HepG2 (cell line): Measurements from ENCODE around the gene ATP11A. TPM values are rescaled to one million over a fixed set of nuclear protein-coding genes. Genes with fewer than 3 reads are reported as not detected.

Source experiments
- ATAC-seq: fragments of 200-7000 bp; cut with Tn5 transposase; 3 replicates; pipeline ENCODE4 v1.9.1; 2020; ENCODE audit warnings: mild to moderate bottlenecking, moderate library complexity
- BruUV-seq: library from RNA; stranded (reverse); fragments of 400-500 nt; replicated peaks from 2 replicates; lab custom pipeline; 2021; lab: Mats Ljungman, UMichigan
- CTCF ChIA-PET: fragments of 300-600 bp; formaldehyde crosslinking; extraction: SDS; loops from one replicate; lab custom pipeline; 2021; ENCODE audit warnings: low total read pairs, inconsistent platforms, low intra/inter-chr PET ratio; lab: Yijun Ruan, JAX
- POLR2A ChIA-PET: fragments of 350-600 bp; sonication (Branson Sonifier 250); formaldehyde crosslinking; loops from one replicate; lab custom pipeline; 2020; ENCODE audit warnings: antibody characterized with exemption, inconsistent platforms; lab: Yijun Ruan, JAX
- DNase-seq: peaks from one replicate; pipeline ENCODE4 v3.0.0-alpha.2; 2015; ENCODE audit warnings: low spot score
- FAIRE-seq: peaks from 3 replicates; lab custom pipeline; 2011; peaks lifted over from hg19 to GRCh38; lab: Jason Lieb, UNC
- H2AFZ ChIP-seq: one replicate; pipeline ENCODE4 v1.6.1; 2011; ENCODE audit warnings: low read length, inconsistent platforms
- H3K27ac ChIP-seq: fragments of 300-600 bp; 3 replicates; pipeline ENCODE4 v1.8.0; 2011; ENCODE audit warnings: mixed run types, mild to moderate bottlenecking, mixed read lengths, low read length, inconsistent platforms; ENCODE audit not compliant: insufficient read depth; ENCODE audit errors: extremely low read length
- H3K27me3 ChIP-seq, 2 experiments: fragments of 200-600 bp in 1 of 2; 2 replicates in 1 of 2; 3 replicates in 1 of 2; pipeline versions ENCODE4 v1.6.0 to v1.8.0; 2011; ENCODE audit warnings: low read length in 2 of 2, mild to moderate bottlenecking in 2 of 2, moderate library complexity in 2 of 2, inconsistent platforms in 1 of 2; ENCODE audit not compliant: insufficient read depth in 2 of 2, control insufficient read depth in 1 of 2
- H3K36me3 ChIP-seq, 2 experiments: fragments of 200-600 bp in 1 of 2; replicated peaks in 1 of 2; 2 replicates in 1 of 2; 3 replicates in 1 of 2; pipeline versions ENCODE4 v1.5.1 to v1.8.0; 2011; ENCODE audit warnings: low read length in 2 of 2, inconsistent platforms in 1 of 2; ENCODE audit not compliant: insufficient read depth in 2 of 2, control insufficient read depth in 1 of 2
- H3K4me1 ChIP-seq: 2 replicates; pipeline ENCODE4 v1.5.1; 2012; ENCODE audit warnings: low read length, inconsistent platforms; ENCODE audit not compliant: insufficient read depth
- H3K4me2 ChIP-seq: 2 replicates; pipeline ENCODE4 v1.6.0; 2011; ENCODE audit warnings: low read depth, low read length, inconsistent platforms
- H3K4me3 ChIP-seq, 3 experiments: fragments of 200-600 bp in 1 of 3; sonication (generic), shearing (Covaris generic) in 1 of 3; replicated peaks in 1 of 3; 2 replicates each; pipeline ENCODE4 v1.5.1; 2011 to 2016; ENCODE audit warnings: low read length in 3 of 3, inconsistent platforms in 2 of 3, low read depth in 2 of 3, mild to moderate bottlenecking in 2 of 3, control low read depth in 1 of 3, mixed read lengths in 1 of 3; ENCODE audit not compliant: insufficient read depth in 1 of 3
- H3K79me2 ChIP-seq: one replicate; pipeline ENCODE4 v1.6.1; 2011; ENCODE audit warnings: low read length, inconsistent platforms; ENCODE audit not compliant: insufficient read depth
- H3K9ac ChIP-seq: 2 replicates; pipeline ENCODE4 v1.6.0; 2011; ENCODE audit warnings: mild to moderate bottlenecking, low read depth, low read length, inconsistent platforms; ENCODE audit not compliant: insufficient read depth
- H3K9me3 ChIP-seq: 2 replicates; pipeline ENCODE4 v1.5.1; 2012; ENCODE audit warnings: mild to moderate bottlenecking, low read length
- H4K20me1 ChIP-seq: 2 replicates; pipeline ENCODE4 v1.6.0; 2011; ENCODE audit warnings: inconsistent platforms, mild to moderate bottlenecking, low read length, moderate library complexity; ENCODE audit not compliant: insufficient read depth
- NFE2 ChIP-seq: sonication (generic); formaldehyde crosslinking; IDR thresholded peaks from 2 replicates; pipeline ENCODE4 v1.4.0; 2020; ENCODE audit warnings: missing genetic modification reagents
- SMAD9 ChIP-seq: sonication (generic); formaldehyde crosslinking; IDR thresholded peaks from 2 replicates; pipeline ENCODE4 v1.5.1; 2020; ENCODE audit warnings: mild to moderate bottlenecking, missing genetic modification reagents
- ZNF282 ChIP-seq: fragments of 450-650 bp; IDR thresholded peaks from 2 replicates; pipeline ENCODE4 v1.6.1; 2018; ENCODE audit not compliant: partially characterized antibody
- ZNF441 ChIP-seq: sonication (generic); formaldehyde crosslinking; IDR thresholded peaks from 2 replicates; pipeline ENCODE4 v1.7.0; 2021; ENCODE audit warnings: missing genetic modification reagents, borderline replicate concordance
- ZNF773 ChIP-seq: sonication (generic); formaldehyde crosslinking; IDR thresholded peaks from 2 replicates; pipeline ENCODE4 v1.4.0; 2020; ENCODE audit warnings: missing genetic modification reagents, borderline replicate concordance
- WGBS: methylation state at CpG from one replicate; pipeline ENCODE4 v1.1.6; 2017; ENCODE audit warnings: low lambda C conversion rate; 5-methylcytosine and 5-hydroxymethylcytosine counted together
- in situ Hi-C: cut with HindIII; loops from 2 replicates; pipeline ENCODE4 v1.10.0; 2017; ENCODE audit warnings: low pct_unique_long_range_greater_than_20kb; ENCODE audit not compliant: extremely low pct_ligation_motif_present
- intact Hi-C: fragments of 100-400 bp; cut with micrococcal nuclease; formaldehyde crosslinking; loops from one replicate; pipeline ENCODE4 v1.10.0; 2022; ENCODE audit not compliant: unreplicated experiment
- polyA plus RNA-seq, 8 experiments: library from polyadenylated mRNA; depleted of rRNA in 3 of 8; stranded (reverse) in 7 of 8; unstranded in 1 of 8; fragments of >200 nt; fragmentation: Illumina TruSeq in 4 of 8; extraction: Trizol in 4 of 8; gene quantifications; 2 replicates each; pipeline versions ENCODE4 v1.2.1 to v1.2.3, GENCODE V29; 2011 to 2016; ENCODE audit warnings: low read depth in 4 of 8, missing spikeins in 1 of 8, mixed read lengths in 1 of 8; ENCODE audit not compliant: insufficient read depth in 1 of 8
- total RNA-seq, 5 experiments: library from RNA; depleted of rRNA; stranded (reverse); fragments of >200 nt; fragmentation: Illumina TruSeq; extraction: Trizol; gene quantifications; 2 replicates each; pipeline ENCODE4 v1.2.3, GENCODE V29; 2016; ENCODE audit warnings: low read depth in 1 of 5
- TF ChIP-seq, protein P1 (sequence below): sonication (generic); formaldehyde crosslinking; IDR thresholded peaks from 2 replicates; pipeline ENCODE4 v1.9.0; 2021; ENCODE audit warnings: missing genetic modification reagents, borderline replicate concordance

ATP11A gene
- total and polyA plus RNA-seq, 2 of the 13 experiments (the other 11 are each of a cell fraction or from before 2014, with no cell fraction given): 18.4 to 20.1 TPM

- TF ChIP-seq, protein P1, sequence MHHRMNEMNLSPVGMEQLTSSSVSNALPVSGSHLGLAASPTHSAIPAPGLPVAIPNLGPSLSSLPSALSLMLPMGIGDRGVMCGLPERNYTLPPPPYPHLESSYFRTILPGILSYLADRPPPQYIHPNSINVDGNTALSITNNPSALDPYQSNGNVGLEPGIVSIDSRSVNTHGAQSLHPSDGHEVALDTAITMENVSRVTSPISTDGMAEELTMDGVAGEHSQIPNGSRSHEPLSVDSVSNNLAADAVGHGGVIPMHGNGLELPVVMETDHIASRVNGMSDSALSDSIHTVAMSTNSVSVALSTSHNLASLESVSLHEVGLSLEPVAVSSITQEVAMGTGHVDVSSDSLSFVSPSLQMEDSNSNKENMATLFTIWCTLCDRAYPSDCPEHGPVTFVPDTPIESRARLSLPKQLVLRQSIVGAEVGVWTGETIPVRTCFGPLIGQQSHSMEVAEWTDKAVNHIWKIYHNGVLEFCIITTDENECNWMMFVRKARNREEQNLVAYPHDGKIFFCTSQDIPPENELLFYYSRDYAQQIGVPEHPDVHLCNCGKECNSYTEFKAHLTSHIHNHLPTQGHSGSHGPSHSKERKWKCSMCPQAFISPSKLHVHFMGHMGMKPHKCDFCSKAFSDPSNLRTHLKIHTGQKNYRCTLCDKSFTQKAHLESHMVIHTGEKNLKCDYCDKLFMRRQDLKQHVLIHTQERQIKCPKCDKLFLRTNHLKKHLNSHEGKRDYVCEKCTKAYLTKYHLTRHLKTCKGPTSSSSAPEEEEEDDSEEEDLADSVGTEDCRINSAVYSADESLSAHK: no peak
Measured at GRCh38 chr13:112648966-112649690, 40.7 kb upstream of the ATP11A start (continued).

GRCh38 chr13:112651311-112651710, 38.5 kb upstream of the ATP11A start:
- Histone ChIP-seq H3K9me3 (no peaks in the 10 kb centered on the region), H3K36me3 (no peaks in the 10 kb centered on the region), H3K27me3 (peaks cover 2 to 44% of the 10 kb centered on the region in 2 experiments), H3K4me1 (no peaks in the 10 kb centered on the region), H3K9ac (no peak overlapping the region), H3K4me2 (no peak overlapping the region), H3K79me2 (no peaks in the 10 kb centered on the region), H2AFZ (no peak overlapping the region), H3K4me3 (no peak overlapping the region), H4K20me1 (no peaks in the 10 kb centered on the region), H3K27ac (no peak overlapping the region)
- DNase-seq: no peak
- FAIRE-seq: no peak
- POLR2A ChIA-PET: no interaction called here
- in situ Hi-C loops: no loop called here
- BruUV-seq: no TSS peak
- CTCF ChIA-PET: no interaction called here
- no peak for ATAC-seq
- TF ChIP-seq ZNF773 (CRISPR knock-in tag): no peak
- no peak for TF ChIP-seq ZNF441 (CRISPR knock-in tag)
- no peak for TF ChIP-seq NFE2 (CRISPR knock-in tag)
- TF ChIP-seq SMAD9 (CRISPR knock-in tag): no peak
- no peak for TF ChIP-seq ZNF282
- intact Hi-C loops: no loop called here
- 12% methylated on average over 4 of the region's 5 CpGs for WGBS
